ENCODE results near the gene SNX4.
"Not testable (repeated sequence)": the region's sequence is repeated elsewhere in the genome, so short reads cannot be mapped to it uniquely, and the experiment has no call there.

SNX4 gene

GRCh38 chr3:125519678-125520562, at the start of gene SNX4:
Gene SNX4, minus strand, starts transcription at chr3:125520202. Its CDS starts 30 bp downstream, at chr3:125520172.
- DNase-seq = peak; percentile 89

- DNase-seq = no peak
Observed at GRCh38 chr3:125556314-125556713, 36.3 kb upstream of the SNX4 start.

GRCh38 chr3:125552401-125552800, 32.4 kb upstream of the SNX4 start:
- no peak for DNase-seq

GRCh38 chr3:125528920-125529319, 8.9 kb upstream of the SNX4 start:
- DNase-seq = no peak

GRCh38 chr3:125525153-125525552, 5.2 kb upstream of the SNX4 start:
- DNase-seq = no peak

GRCh38 chr3:125520563-125520919, 539 bp upstream of the SNX4 start:
- DNase-seq = not testable (repeated sequence)

GRCh38 chr3:125515421-125515820, 4.6 kb downstream of the SNX4 start:
- DNase-seq = no peak

- DNase-seq = no peak
Observed at GRCh38 chr3:125513490-125514115, 6.4 kb downstream of the SNX4 start.

- DNase-seq = no peak
Observed at GRCh38 chr3:125512135-125512920, 7.7 kb downstream of the SNX4 start.

- no peak for DNase-seq
Observed at GRCh38 chr3:125511420-125512118, 8.4 kb downstream of the SNX4 start.

GRCh38 chr3:125507128-125507527, 12.9 kb downstream of the SNX4 start:
- no peak for DNase-seq

- DNase-seq = no peak
Observed at GRCh38 chr3:125498630-125499029, 21.4 kb downstream of the SNX4 start.

- DNase-seq = no peak
Observed at GRCh38 chr3:125496701-125497100, 23.3 kb downstream of the SNX4 start.

GRCh38 chr3:125482406-125482805, 37.6 kb downstream of the SNX4 start:
- DNase-seq = no peak

GRCh38 chr3:125481786-125482185, 38.2 kb downstream of the SNX4 start:
- no peak for DNase-seq

GRCh38 chr3:125481375-125481759, 38.6 kb downstream of the SNX4 start:
- not testable (repeated sequence) for DNase-seq

GRCh38 chr3:125480656-125481374, 39.2 kb downstream of the SNX4 start:
- DNase-seq = no peak

GRCh38 chr3:125479091-125479490, 40.9 kb downstream of the SNX4 start:
- no peak for DNase-seq

GRCh38 chr3:125478326-125478725, 41.7 kb downstream of the SNX4 start:
- no peak for DNase-seq

GRCh38 chr3:125477701-125478100, 42.3 kb downstream of the SNX4 start:
- DNase-seq = no peak

GRCh38 chr3:125470671-125471070, 49.3 kb downstream of the SNX4 start:
- no peak for DNase-seq

- DNase-seq = no peak
Observed at GRCh38 chr3:125462722-125463299, 57.2 kb downstream of the SNX4 start.

Measured in DMS79 treated with DMSO at 0.1 percent for 48 hours (cell line).